ENCODE results near the gene MTOR.

DNA sequence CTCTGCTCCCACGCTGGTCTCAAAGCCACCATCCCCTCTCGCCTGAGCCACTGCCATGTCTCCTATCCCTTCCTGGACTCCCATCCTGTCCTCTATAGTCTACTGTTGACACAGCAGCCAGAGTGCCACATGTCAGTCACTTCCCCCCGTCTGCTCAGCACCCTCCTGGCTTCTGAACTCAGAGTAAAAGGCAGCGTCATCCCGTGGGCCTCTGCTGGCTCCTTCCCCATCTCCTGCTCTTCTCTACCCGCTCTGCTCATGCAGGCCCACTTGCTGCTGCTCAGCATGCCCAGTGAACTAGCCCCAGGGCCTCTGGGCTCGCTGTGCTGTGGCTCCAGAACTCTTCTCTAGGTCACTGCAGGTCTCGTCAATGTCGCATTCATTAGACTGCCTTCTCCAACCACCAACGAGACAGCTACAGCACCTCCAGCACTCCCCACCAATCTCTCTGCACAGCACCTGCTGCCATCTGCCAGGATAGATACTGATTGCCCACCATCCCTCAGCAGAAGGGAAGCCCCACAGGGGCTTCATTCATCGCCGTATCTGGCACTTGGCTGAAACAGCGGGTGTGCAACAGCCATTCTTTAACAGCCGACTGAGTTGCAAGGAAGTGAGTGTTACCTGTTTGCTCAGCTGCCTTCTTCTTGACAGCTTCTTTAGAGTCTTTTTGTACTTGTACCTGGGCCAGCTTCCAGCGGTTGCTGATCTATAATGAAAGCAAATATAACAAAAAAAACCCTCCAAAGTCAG is 190.7 kb downstream of the MTOR start:
- TF ChIP-seq, protein P1, sequence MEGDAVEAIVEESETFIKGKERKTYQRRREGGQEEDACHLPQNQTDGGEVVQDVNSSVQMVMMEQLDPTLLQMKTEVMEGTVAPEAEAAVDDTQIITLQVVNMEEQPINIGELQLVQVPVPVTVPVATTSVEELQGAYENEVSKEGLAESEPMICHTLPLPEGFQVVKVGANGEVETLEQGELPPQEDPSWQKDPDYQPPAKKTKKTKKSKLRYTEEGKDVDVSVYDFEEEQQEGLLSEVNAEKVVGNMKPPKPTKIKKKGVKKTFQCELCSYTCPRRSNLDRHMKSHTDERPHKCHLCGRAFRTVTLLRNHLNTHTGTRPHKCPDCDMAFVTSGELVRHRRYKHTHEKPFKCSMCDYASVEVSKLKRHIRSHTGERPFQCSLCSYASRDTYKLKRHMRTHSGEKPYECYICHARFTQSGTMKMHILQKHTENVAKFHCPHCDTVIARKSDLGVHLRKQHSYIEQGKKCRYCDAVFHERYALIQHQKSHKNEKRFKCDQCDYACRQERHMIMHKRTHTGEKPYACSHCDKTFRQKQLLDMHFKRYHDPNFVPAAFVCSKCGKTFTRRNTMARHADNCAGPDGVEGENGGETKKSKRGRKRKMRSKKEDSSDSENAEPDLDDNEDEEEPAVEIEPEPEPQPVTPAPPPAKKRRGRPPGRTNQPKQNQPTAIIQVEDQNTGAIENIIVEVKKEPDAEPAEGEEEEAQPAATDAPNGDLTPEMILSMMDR (conservative IDR thresholded peaks at IDR 0.05) = no peak
- TF ChIP-seq ZFX (IDR thresholded peaks at IDR 0.05) = no peak
